HepG2 (cell line): Measurements from ENCODE around the gene TGFBI. TPM values are rescaled to one million over a fixed set of nuclear protein-coding genes. Genes with fewer than 3 reads are reported as not detected.

Experiments
- ATAC-seq: fragments of 200-7000 bp; cut with Tn5 transposase; 3 replicates; pipeline ENCODE4 v1.9.1; 2020; ENCODE audit warnings: mild to moderate bottlenecking, moderate library complexity
- BruUV-seq: library from RNA; stranded (reverse); fragments of 400-500 nt; replicated peaks from 2 replicates; lab custom pipeline; 2021; lab: Mats Ljungman, UMichigan
- CTCF ChIA-PET: fragments of 300-600 bp; formaldehyde crosslinking; extraction: SDS; loops from one replicate; lab custom pipeline; 2021; ENCODE audit warnings: low total read pairs, inconsistent platforms, low intra/inter-chr PET ratio; lab: Yijun Ruan, JAX
- POLR2A ChIA-PET: fragments of 350-600 bp; sonication (Branson Sonifier 250); formaldehyde crosslinking; loops from one replicate; lab custom pipeline; 2020; ENCODE audit warnings: antibody characterized with exemption, inconsistent platforms; lab: Yijun Ruan, JAX
- DNase-seq: peaks from one replicate; pipeline ENCODE4 v3.0.0-alpha.2; 2015; ENCODE audit warnings: low spot score
- FAIRE-seq: peaks from 3 replicates; lab custom pipeline; 2011; peaks lifted over from hg19 to GRCh38; lab: Jason Lieb, UNC
- H2AFZ ChIP-seq: one replicate; pipeline ENCODE4 v1.6.1; 2011; ENCODE audit warnings: low read length, inconsistent platforms
- H3K27ac ChIP-seq: fragments of 300-600 bp; 3 replicates; pipeline ENCODE4 v1.8.0; 2011; ENCODE audit warnings: mixed run types, mild to moderate bottlenecking, mixed read lengths, low read length, inconsistent platforms; ENCODE audit not compliant: insufficient read depth; ENCODE audit errors: extremely low read length
- H3K27me3 ChIP-seq, 2 experiments: fragments of 200-600 bp in 1 of 2; 2 replicates in 1 of 2; 3 replicates in 1 of 2; pipeline versions ENCODE4 v1.6.0 to v1.8.0; 2011; ENCODE audit warnings: low read length in 2 of 2, mild to moderate bottlenecking in 2 of 2, moderate library complexity in 2 of 2, inconsistent platforms in 1 of 2; ENCODE audit not compliant: insufficient read depth in 2 of 2, control insufficient read depth in 1 of 2
- H3K36me3 ChIP-seq, 2 experiments: fragments of 200-600 bp in 1 of 2; replicated peaks in 1 of 2; 2 replicates in 1 of 2; 3 replicates in 1 of 2; pipeline versions ENCODE4 v1.5.1 to v1.8.0; 2011; ENCODE audit warnings: low read length in 2 of 2, inconsistent platforms in 1 of 2; ENCODE audit not compliant: insufficient read depth in 2 of 2, control insufficient read depth in 1 of 2
- H3K4me1 ChIP-seq: 2 replicates; pipeline ENCODE4 v1.5.1; 2012; ENCODE audit warnings: low read length, inconsistent platforms; ENCODE audit not compliant: insufficient read depth
- H3K4me2 ChIP-seq: 2 replicates; pipeline ENCODE4 v1.6.0; 2011; ENCODE audit warnings: low read depth, low read length, inconsistent platforms
- H3K4me3 ChIP-seq, 3 experiments: fragments of 200-600 bp in 1 of 3; sonication (generic), shearing (Covaris generic) in 1 of 3; replicated peaks in 1 of 3; 2 replicates each; pipeline ENCODE4 v1.5.1; 2011 to 2016; ENCODE audit warnings: low read length in 3 of 3, inconsistent platforms in 2 of 3, low read depth in 2 of 3, mild to moderate bottlenecking in 2 of 3, control low read depth in 1 of 3, mixed read lengths in 1 of 3; ENCODE audit not compliant: insufficient read depth in 1 of 3
- H3K79me2 ChIP-seq: one replicate; pipeline ENCODE4 v1.6.1; 2011; ENCODE audit warnings: low read length, inconsistent platforms; ENCODE audit not compliant: insufficient read depth
- H3K9ac ChIP-seq: 2 replicates; pipeline ENCODE4 v1.6.0; 2011; ENCODE audit warnings: mild to moderate bottlenecking, low read depth, low read length, inconsistent platforms; ENCODE audit not compliant: insufficient read depth
- H3K9me3 ChIP-seq: 2 replicates; pipeline ENCODE4 v1.5.1; 2012; ENCODE audit warnings: mild to moderate bottlenecking, low read length
- H4K20me1 ChIP-seq: 2 replicates; pipeline ENCODE4 v1.6.0; 2011; ENCODE audit warnings: inconsistent platforms, mild to moderate bottlenecking, low read length, moderate library complexity; ENCODE audit not compliant: insufficient read depth
- HINFP ChIP-seq: sonication (generic); formaldehyde crosslinking; IDR thresholded peaks from 2 replicates; pipeline ENCODE4 v1.4.0; 2020; ENCODE audit warnings: low read depth, mild to moderate bottlenecking, missing genetic modification reagents
- KLF16 ChIP-seq, 2 experiments: sonication (generic) in 1 of 2; formaldehyde crosslinking in 1 of 2; IDR thresholded peaks; 2 replicates each; pipeline versions ENCODE4 v1.6.1 to v1.8.0; 2016 to 2023; ENCODE audit warnings: missing genetic modification reagents in 2 of 2, missing compliant biosample characterization in 1 of 2
- KMT2A ChIP-seq: sonication (generic); formaldehyde crosslinking; IDR thresholded peaks from 2 replicates; pipeline ENCODE4 v1.4.0; 2020; ENCODE audit warnings: missing genetic modification reagents
- NKX3-1 ChIP-seq: sonication (generic); formaldehyde crosslinking; IDR thresholded peaks from 2 replicates; pipeline ENCODE4 v1.5.0; 2020; ENCODE audit warnings: missing genetic modification reagents
- PRDM10 ChIP-seq: sonication (generic); formaldehyde crosslinking; IDR thresholded peaks from 2 replicates; pipeline ENCODE4 v1.4.0; 2020; ENCODE audit warnings: low read depth, missing genetic modification reagents
- SMARCE1 ChIP-seq: fragments of 450-650 bp; IDR thresholded peaks from 2 replicates; pipeline ENCODE4 v1.6.1; 2017; ENCODE audit warnings: borderline replicate concordance
- TBL1XR1 ChIP-seq: fragments of 150-350 bp; IDR thresholded peaks from 2 replicates; pipeline ENCODE4 v1.6.1; 2014; ENCODE audit warnings: borderline replicate concordance, low read length; ENCODE audit not compliant: partially characterized antibody
- ZNF207 ChIP-seq: fragments of 450-650 bp; IDR thresholded peaks from 2 replicates; pipeline ENCODE4 v1.6.1; 2016; ENCODE audit warnings: antibody characterized with exemption, borderline replicate concordance
- ZNF24 ChIP-seq: fragments of 450-650 bp; IDR thresholded peaks from 2 replicates; pipeline ENCODE4 v1.6.1; 2017; ENCODE audit warnings: antibody characterized with exemption, mild to moderate bottlenecking
- ZNF33A ChIP-seq: sonication (generic); formaldehyde crosslinking; IDR thresholded peaks from 2 replicates; pipeline ENCODE4 v1.5.1; 2020; ENCODE audit warnings: missing genetic modification reagents, mild to moderate bottlenecking, moderate library complexity, borderline replicate concordance
- ZNF605 ChIP-seq: sonication (generic); formaldehyde crosslinking; IDR thresholded peaks from 2 replicates; pipeline ENCODE4 v1.8.0; 2022; ENCODE audit warnings: mild to moderate bottlenecking, missing genetic modification reagents
- ZNF773 ChIP-seq: sonication (generic); formaldehyde crosslinking; IDR thresholded peaks from 2 replicates; pipeline ENCODE4 v1.4.0; 2020; ENCODE audit warnings: missing genetic modification reagents, borderline replicate concordance
- WGBS: methylation state at CpG from one replicate; pipeline ENCODE4 v1.1.6; 2017; ENCODE audit warnings: low lambda C conversion rate; 5-methylcytosine and 5-hydroxymethylcytosine counted together
- in situ Hi-C: cut with HindIII; loops from 2 replicates; pipeline ENCODE4 v1.10.0; 2017; ENCODE audit warnings: low pct_unique_long_range_greater_than_20kb; ENCODE audit not compliant: extremely low pct_ligation_motif_present
- intact Hi-C: fragments of 100-400 bp; cut with micrococcal nuclease; formaldehyde crosslinking; loops from one replicate; pipeline ENCODE4 v1.10.0; 2022; ENCODE audit not compliant: unreplicated experiment
- polyA plus RNA-seq, 8 experiments: library from polyadenylated mRNA; depleted of rRNA in 3 of 8; stranded (reverse) in 7 of 8; unstranded in 1 of 8; fragments of >200 nt; fragmentation: Illumina TruSeq in 4 of 8; extraction: Trizol in 4 of 8; gene quantifications; 2 replicates each; pipeline versions ENCODE4 v1.2.1 to v1.2.3, GENCODE V29; 2011 to 2016; ENCODE audit warnings: low read depth in 4 of 8, missing spikeins in 1 of 8, mixed read lengths in 1 of 8; ENCODE audit not compliant: insufficient read depth in 1 of 8
- total RNA-seq, 5 experiments: library from RNA; depleted of rRNA; stranded (reverse); fragments of >200 nt; fragmentation: Illumina TruSeq; extraction: Trizol; gene quantifications; 2 replicates each; pipeline ENCODE4 v1.2.3, GENCODE V29; 2016; ENCODE audit warnings: low read depth in 1 of 5
- TF ChIP-seq, protein P1 (sequence below): sonication (generic); formaldehyde crosslinking; IDR thresholded peaks from 2 replicates; pipeline ENCODE4 v1.4.0; 2020; ENCODE audit warnings: missing genetic modification reagents, borderline replicate concordance
- TF ChIP-seq, protein P2 (sequence below): sonication (generic); formaldehyde crosslinking; IDR thresholded peaks from 2 replicates; pipeline ENCODE4 v1.4.0; 2020; ENCODE audit warnings: missing genetic modification reagents, borderline replicate concordance

TGFBI gene
- total and polyA plus RNA-seq, 2 of the 13 experiments (the other 11 are each of a cell fraction or from before 2014, with no cell fraction given), result 275 to 457 TPM

DNA sequence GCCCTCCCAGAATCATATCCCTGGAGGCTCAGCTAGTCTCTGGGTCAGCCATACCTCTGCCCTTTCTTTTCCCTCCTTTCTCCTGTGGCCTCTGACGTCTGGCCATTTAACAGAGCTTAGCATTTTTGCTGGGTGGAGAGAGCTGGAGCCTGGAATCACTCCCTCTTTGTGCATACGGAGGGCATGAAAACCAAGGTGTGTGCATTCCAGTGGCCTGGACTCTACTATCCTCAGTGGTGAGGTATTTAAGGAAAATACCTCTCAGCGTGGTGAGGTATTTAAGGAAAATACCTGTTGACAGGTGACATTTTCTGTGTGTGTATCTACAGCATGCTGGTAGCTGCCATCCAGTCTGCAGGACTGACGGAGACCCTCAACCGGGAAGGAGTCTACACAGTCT is 27.5 kb downstream of the TGFBI start:
- no peak for FAIRE-seq
- H3K27me3 ChIP-seq, result no peaks in the 10 kb centered on the region
- no peak for ATAC-seq
- in situ Hi-C loops, result no loop called here
- H3K4me1 ChIP-seq, result peaks cover 90% of the 10 kb centered on the region
- H3K4me3 ChIP-seq, result no peak overlapping the region
- H2AFZ ChIP-seq, result no peak overlapping the region
- 91% methylated on average over 5 of the region's 5 CpGs for WGBS
- H3K4me2 ChIP-seq, result no peak overlapping the region
- H3K9ac ChIP-seq, result 0 out of 2 replicates have a peak overlapping the region, but pooled peaks have one; percentile 12
- intact Hi-C loops, result no loop called here
- POLR2A ChIA-PET, result interaction anchor here (5.6 to 7.9 kb wide), 2 partner anchors 24 to 83 kb away, joined by 96 to 129 read pairs; partner anchors contain the start of gene TGFBI
- TF ChIP-seq ZNF207 (no peak), ZNF33A (CRISPR knock-in tag) (no peak), SMARCE1 (no peak), PRDM10 (CRISPR knock-in tag) (no peak), NKX3-1 (CRISPR knock-in tag) (no peak), ZNF773 (CRISPR knock-in tag) (no peak), KMT2A (no peak), ZNF605 (CRISPR knock-in tag) (no peak), TBL1XR1 (no peak), HINFP (CRISPR knock-in tag) (no peak), ZNF24 (no peak), KLF16 (CRISPR knock-in tag; IDR thresholded peaks at IDR 0.05) (no peak)
- TF ChIP-seq, protein P1, sequence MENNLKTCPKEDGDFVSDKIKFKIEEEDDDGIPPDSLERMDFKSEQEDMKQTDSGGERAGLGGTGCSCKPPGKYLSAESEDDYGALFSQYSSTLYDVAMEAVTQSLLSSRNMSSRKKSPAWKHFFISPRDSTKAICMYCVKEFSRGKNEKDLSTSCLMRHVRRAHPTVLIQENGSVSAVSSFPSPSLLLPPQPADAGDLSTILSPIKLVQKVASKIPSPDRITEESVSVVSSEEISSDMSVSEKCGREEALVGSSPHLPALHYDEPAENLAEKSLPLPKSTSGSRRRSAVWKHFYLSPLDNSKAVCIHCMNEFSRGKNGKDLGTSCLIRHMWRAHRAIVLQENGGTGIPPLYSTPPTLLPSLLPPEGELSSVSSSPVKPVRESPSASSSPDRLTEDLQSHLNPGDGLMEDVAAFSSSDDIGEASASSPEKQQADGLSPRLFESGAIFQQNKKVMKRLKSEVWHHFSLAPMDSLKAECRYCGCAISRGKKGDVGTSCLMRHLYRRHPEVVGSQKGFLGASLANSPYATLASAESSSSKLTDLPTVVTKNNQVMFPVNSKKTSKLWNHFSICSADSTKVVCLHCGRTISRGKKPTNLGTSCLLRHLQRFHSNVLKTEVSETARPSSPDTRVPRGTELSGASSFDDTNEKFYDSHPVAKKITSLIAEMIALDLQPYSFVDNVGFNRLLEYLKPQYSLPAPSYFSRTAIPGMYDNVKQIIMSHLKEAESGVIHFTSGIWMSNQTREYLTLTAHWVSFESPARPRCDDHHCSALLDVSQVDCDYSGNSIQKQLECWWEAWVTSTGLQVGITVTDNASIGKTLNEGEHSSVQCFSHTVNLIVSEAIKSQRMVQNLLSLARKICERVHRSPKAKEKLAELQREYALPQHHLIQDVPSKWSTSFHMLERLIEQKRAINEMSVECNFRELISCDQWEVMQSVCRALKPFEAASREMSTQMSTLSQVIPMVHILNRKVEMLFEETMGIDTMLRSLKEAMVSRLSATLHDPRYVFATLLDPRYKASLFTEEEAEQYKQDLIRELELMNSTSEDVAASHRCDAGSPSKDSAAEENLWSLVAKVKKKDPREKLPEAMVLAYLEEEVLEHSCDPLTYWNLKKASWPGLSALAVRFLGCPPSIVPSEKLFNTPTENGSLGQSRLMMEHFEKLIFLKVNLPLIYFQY (CRISPR knock-in tag), result no peak
- TF ChIP-seq, protein P2, sequence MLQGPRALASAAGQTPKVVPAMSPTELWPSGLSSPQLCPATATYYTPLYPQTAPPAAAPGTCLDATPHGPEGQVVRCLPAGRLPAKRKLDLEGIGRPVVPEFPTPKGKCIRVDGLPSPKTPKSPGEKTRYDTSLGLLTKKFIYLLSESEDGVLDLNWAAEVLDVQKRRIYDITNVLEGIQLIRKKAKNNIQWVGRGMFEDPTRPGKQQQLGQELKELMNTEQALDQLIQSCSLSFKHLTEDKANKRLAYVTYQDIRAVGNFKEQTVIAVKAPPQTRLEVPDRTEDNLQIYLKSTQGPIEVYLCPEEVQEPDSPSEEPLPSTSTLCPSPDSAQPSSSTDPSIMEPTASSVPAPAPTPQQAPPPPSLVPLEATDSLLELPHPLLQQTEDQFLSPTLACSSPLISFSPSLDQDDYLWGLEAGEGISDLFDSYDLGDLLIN (CRISPR knock-in tag), result no peak
- TF ChIP-seq, all 625 proteins: peak for 0
- no TSS peak for BruUV-seq
- Histone ChIP-seq H3K27ac (peak overlapping the region; percentile 89), H3K36me3 (peaks cover 24 to 50% of the 10 kb centered on the region in 2 experiments), H3K9me3 (no peaks in the 10 kb centered on the region), H3K79me2 (no peaks in the 10 kb centered on the region), H4K20me1 (no peaks in the 10 kb centered on the region)
- no peak for DNase-seq
- CTCF ChIA-PET, result no interaction called here
